OCI-LY3 (cell line): ENCODE results near the gene PITX2.

Source experiments
- H2AFZ ChIP-seq: fragments of 200-600, 300-600 bp; shearing (Covaris generic); 2 replicates; pipeline ENCODE4 v1.6.0; 2014; ENCODE audit warnings: antibody characterized with exemption, low read depth, low read length
- H3K27ac ChIP-seq: fragments of 200-600, 300-600 bp; sonication (generic); 2 replicates; pipeline ENCODE4 v1.5.1; 2014; ENCODE audit warnings: mild to moderate bottlenecking, low read length, moderate library complexity, mixed read lengths
- H3K27me3 ChIP-seq: fragments of 200-600, 300-600 bp; sonication (generic); 2 replicates; pipeline ENCODE4 v1.6.1; 2014; ENCODE audit warnings: low read depth, low read length, mixed read lengths
- H3K36me3 ChIP-seq: fragments of 200-600, 300-600 bp; sonication (generic); replicated peaks from 2 replicates; pipeline ENCODE3; 2014; ENCODE audit warnings: low read depth, low read length, mixed read lengths
- H3K4me1 ChIP-seq: fragments of 300-600, 200-600 bp; sonication (generic); 2 replicates; pipeline ENCODE4 v1.6.1; 2014; ENCODE audit warnings: low read length, mixed read lengths
- H3K4me2 ChIP-seq: fragments of 200-600, 300-600 bp; sonication (generic); 2 replicates; pipeline ENCODE4 v1.6.1; 2014; ENCODE audit warnings: low read length, mixed read lengths
- H3K4me3 ChIP-seq: fragments of 300-600, 200-600 bp; sonication (generic); 2 replicates; pipeline ENCODE4 v1.5.1; 2014; ENCODE audit warnings: antibody characterized with exemption, mild to moderate bottlenecking, low read length, moderate library complexity
- H3K79me2 ChIP-seq: fragments of 300-600, 200-600 bp; shearing (Covaris generic); 2 replicates; pipeline ENCODE4 v1.6.1; 2014; ENCODE audit warnings: mild to moderate bottlenecking, low read length, mixed read lengths
- H3K9ac ChIP-seq: fragments of 300-600, 200-600 bp; shearing (Covaris generic); 2 replicates; pipeline ENCODE4 v1.6.0; 2014; ENCODE audit warnings: mild to moderate bottlenecking, low read length, moderate library complexity
- H3K9me3 ChIP-seq: fragments of 200-600, 300-600 bp; shearing (Covaris generic); 2 replicates; pipeline ENCODE4 v1.6.1; 2014; ENCODE audit warnings: low read length, mixed read lengths; ENCODE audit not compliant: insufficient read depth
- H4K20me1 ChIP-seq: fragments of 200-600, 300-600 bp; sonication (generic); 2 replicates; pipeline ENCODE4 v1.6.1; 2016; ENCODE audit warnings: low read length, mixed read lengths; ENCODE audit not compliant: insufficient read depth
- CTCF ChIP-seq: fragments of 200-600, 300-600 bp; sonication (generic); IDR thresholded peaks from 2 replicates; pipeline ENCODE4 v1.5.1; 2014; ENCODE audit warnings: antibody characterized with exemption, low read length, low read depth
- EZH2phosphoT487 ChIP-seq: fragments of 200-600 bp; shearing (Covaris generic); IDR thresholded peaks from 2 replicates; pipeline ENCODE4 v1.6.1; 2018; ENCODE audit warnings: antibody characterized with exemption, mixed run types, low read depth

The PITX2 gene

DNA sequence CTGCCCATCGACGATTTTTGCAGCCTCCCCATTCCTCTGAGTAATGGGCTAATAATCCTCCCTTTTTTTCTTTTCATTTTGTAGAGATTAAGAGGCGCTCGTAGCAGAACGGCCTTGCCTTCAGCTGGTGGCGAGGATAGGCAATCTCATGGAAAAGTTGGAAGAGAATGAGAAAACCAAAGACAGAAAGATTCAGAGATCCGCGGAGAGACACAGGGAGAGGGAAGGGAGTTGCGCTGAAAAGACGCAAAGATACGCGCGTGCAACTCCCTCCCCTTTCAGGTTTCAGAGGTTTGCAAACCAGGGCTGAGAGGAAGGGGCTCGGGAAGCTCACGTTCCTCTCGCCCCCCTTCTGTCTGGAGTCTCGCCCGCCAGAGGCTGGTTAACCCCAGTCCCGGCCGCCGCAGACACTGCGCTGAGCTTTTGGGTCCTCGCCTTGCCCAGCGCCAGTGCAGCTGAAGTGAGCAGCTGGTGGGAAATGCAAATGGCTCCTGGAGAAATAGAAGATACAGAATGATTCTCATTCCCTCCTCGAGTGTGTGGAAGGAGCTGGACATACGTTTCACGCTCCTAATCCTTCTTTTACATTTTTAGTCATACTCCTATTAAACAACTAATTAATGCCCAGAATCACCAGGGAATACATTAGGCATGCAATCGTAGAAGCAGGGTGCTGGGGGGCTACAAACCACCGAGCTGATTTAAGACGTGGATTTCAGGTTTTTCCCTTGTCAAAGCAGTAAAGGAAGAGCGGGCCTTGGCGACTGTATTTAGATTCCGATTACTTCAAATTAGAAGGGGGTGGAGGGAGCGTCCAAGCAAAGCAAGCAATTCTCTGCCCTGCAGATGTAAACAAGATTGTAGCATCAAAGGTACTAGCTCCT lies 16.6 kb upstream of the PITX2 start:
- Histone ChIP-seq H3K4me1 (no peaks in the 10 kb centered on the region), H4K20me1 (no peaks in the 10 kb centered on the region), H3K27ac (no peak overlapping the region), H3K27me3 (no peaks in the 10 kb centered on the region), H3K79me2 (no peaks in the 10 kb centered on the region), H3K4me2 (no peak overlapping the region), H3K4me3 (no peak overlapping the region), H3K9ac (no peak overlapping the region), H3K36me3 (no peaks in the 10 kb centered on the region), H3K9me3 (no peaks in the 10 kb centered on the region), H2AFZ (no peak overlapping the region)
- no peak for TF ChIP-seq EZH2phosphoT487

GRCh38 chr4:110638089-110638746 lies 15.3 kb upstream of the PITX2 start:
- Histone ChIP-seq H3K36me3 (no peaks in the 10 kb centered on the region), H2AFZ (no peak overlapping the region), H3K27ac (no peak overlapping the region), H3K27me3 (no peaks in the 10 kb centered on the region), H3K9me3 (no peaks in the 10 kb centered on the region), H4K20me1 (no peaks in the 10 kb centered on the region), H3K4me2 (no peak overlapping the region), H3K9ac (no peak overlapping the region), H3K79me2 (no peaks in the 10 kb centered on the region), H3K4me1 (no peaks in the 10 kb centered on the region), H3K4me3 (no peak overlapping the region)
- TF ChIP-seq EZH2phosphoT487, result no peak
- TF ChIP-seq CTCF, result no peak

GRCh38 chr4:110637408-110638088 lies 14.7 kb upstream of the PITX2 start:
- Histone ChIP-seq H3K79me2 (no peaks in the 10 kb centered on the region), H3K36me3 (no peaks in the 10 kb centered on the region), H3K9ac (no peak overlapping the region), H3K4me2 (no peak overlapping the region), H3K9me3 (no peaks in the 10 kb centered on the region), H2AFZ (no peak overlapping the region), H3K27me3 (no peaks in the 10 kb centered on the region), H3K27ac (no peak overlapping the region), H4K20me1 (no peaks in the 10 kb centered on the region), H3K4me3 (no peak overlapping the region), H3K4me1 (no peaks in the 10 kb centered on the region)
- TF ChIP-seq CTCF, result no peak
- TF ChIP-seq EZH2phosphoT487, result no peak

DNA sequence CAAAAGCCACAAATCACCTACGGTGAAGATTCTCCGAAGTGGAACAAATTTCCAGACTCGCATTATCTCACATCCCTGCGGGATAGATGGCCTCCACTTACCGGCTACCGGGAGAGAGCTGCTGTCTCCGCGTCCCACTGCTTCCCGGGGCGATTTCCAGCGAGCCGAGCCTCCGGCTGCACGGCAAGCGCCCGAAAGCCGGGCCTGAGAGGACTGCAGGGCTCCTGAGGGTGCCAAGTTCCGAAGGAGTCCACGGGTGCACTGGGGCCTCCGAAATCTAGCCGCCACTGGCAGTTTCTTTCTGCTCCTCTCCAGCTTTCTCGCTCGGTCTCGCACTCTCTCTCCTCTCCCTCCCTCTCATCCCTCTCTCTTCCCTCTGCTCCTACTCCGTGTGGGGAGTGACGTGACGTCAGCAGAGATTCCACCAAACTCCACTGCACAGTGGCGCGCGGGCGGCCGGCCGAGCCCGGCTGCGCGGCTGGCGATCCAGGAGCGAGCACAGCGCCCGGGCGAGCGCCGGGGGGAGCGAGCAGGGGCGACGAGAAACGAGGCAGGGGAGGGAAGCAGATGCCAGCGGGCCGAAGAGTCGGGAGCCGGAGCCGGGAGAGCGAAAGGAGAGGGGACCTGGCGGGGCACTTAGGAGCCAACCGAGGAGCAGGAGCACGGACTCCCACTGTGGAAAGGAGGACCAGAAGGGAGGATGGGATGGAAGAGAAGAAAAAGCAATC lies 14.0 kb upstream of the PITX2 start:
- H3K36me3 ChIP-seq, result no peaks in the 10 kb centered on the region
- H3K9ac ChIP-seq, result no peak overlapping the region
- no peaks in the 10 kb centered on the region for H4K20me1 ChIP-seq
- no peak for TF ChIP-seq EZH2phosphoT487
- no peak for TF ChIP-seq CTCF
- H2AFZ ChIP-seq, result no peak overlapping the region
- H3K27me3 ChIP-seq, result no peaks in the 10 kb centered on the region
- no peak overlapping the region for H3K4me2 ChIP-seq
- no peak overlapping the region for H3K4me3 ChIP-seq
- no peak overlapping the region for H3K27ac ChIP-seq
- no peaks in the 10 kb centered on the region for H3K9me3 ChIP-seq
- H3K79me2 ChIP-seq, result no peaks in the 10 kb centered on the region
- no peaks in the 10 kb centered on the region for H3K4me1 ChIP-seq
